ENCODE data around the gene GADD45B.

DNA sequence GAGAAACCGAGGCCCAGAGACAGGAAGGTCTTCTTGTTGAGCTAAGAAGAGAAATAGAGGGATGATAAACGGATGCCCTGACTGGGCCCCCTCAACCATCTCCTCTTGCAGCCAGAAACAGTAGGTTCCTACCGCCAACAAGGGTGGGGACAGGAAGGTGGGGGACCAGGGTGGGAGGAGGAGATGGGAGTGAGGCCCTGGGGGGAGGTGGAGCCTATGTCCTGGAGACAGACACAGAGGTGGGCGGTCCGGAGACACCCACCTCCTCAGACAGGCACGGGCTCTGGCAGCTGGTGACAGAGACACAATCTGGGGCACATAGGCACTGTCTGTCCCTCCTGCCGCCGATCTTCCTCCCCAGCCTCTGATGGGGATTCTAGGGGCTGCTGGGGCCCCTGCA is 16.9 kb downstream of the GADD45B start:
- TF ChIP-seq, protein P1, sequence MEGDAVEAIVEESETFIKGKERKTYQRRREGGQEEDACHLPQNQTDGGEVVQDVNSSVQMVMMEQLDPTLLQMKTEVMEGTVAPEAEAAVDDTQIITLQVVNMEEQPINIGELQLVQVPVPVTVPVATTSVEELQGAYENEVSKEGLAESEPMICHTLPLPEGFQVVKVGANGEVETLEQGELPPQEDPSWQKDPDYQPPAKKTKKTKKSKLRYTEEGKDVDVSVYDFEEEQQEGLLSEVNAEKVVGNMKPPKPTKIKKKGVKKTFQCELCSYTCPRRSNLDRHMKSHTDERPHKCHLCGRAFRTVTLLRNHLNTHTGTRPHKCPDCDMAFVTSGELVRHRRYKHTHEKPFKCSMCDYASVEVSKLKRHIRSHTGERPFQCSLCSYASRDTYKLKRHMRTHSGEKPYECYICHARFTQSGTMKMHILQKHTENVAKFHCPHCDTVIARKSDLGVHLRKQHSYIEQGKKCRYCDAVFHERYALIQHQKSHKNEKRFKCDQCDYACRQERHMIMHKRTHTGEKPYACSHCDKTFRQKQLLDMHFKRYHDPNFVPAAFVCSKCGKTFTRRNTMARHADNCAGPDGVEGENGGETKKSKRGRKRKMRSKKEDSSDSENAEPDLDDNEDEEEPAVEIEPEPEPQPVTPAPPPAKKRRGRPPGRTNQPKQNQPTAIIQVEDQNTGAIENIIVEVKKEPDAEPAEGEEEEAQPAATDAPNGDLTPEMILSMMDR (conservative IDR thresholded peaks at IDR 0.05; ENCODE audit: low read depth, low read length), result no peak
- TF ChIP-seq EZH2 (IDR thresholded peaks at IDR 0.05; ENCODE audit: borderline replicate concordance, low read depth, low read length, poor library complexity, severe bottlenecking), result no peak

All from A673 (cell line).